ENCODE results near the gene ETV3. TPM values are rescaled to one million over a fixed set of nuclear protein-coding genes. Genes with fewer than 3 reads are reported as not detected.

ETV3 gene
- total RNA-seq, 4 donors from 2014 or later: 3.4 to 28.1 (median 18.1) TPM

GRCh38 chr1:157092831-157093230 is 45.4 kb downstream of the ETV3 start:
- DNase-seq: no peak
- Histone ChIP-seq H3K36me3 (no peaks in the 10 kb centered on the region), H3K27ac (no peak overlapping the region), H3K9me3 (no peaks in the 10 kb centered on the region), H3K27me3 (no peaks in the 10 kb centered on the region), H3K4me1 (peaks cover 0 to 7% (median 0%) of the 10 kb centered on the region in 4 donors), H3K4me3 (no peak overlapping the region)
- 52% methylated on average over 7 of the region's 8 CpGs; no CpG with 5 or more reads in 1 of the 2 donors for WGBS, 2 donors (ENCODE audit: low coverage in 1 of 2)
- no peak for TF ChIP-seq POLR2A (IDR thresholded peaks at IDR 0.05)
- TF ChIP-seq EP300 (IDR thresholded peaks at IDR 0.05; ENCODE audit: low read depth): no peak
- no peak for TF ChIP-seq CTCF (IDR thresholded peaks at IDR 0.05)
- TF ChIP-seq POLR2AphosphoS5 (IDR thresholded peaks at IDR 0.05): no peak
- intact Hi-C loops (cut with DNase I; ENCODE audit: low total_unique reads): no loop called here
- in situ Hi-C loops (cut with MboI; ENCODE audit: low pct_ligation_motif_present in 1 of 4, low pct_unique_long_range_greater_than_20kb in 1 of 4, low sequenced_read_pairs in 3 of 4): loop anchor here in 3 of 4 donors (5.0 to 25.0 kb wide), 4 partner anchors 59 to 394 kb away; no protein-coding TSS in a partner anchor

GRCh38 chr1:157091668-157092273 is 46.4 kb downstream of the ETV3 start:
- Histone ChIP-seq H3K36me3 (no peaks in the 10 kb centered on the region), H3K4me3 (no peak overlapping the region), H3K9me3 (no peaks in the 10 kb centered on the region), H3K27ac (no peak overlapping the region), H3K4me1 (peaks cover 0 to 7% (median 0%) of the 10 kb centered on the region in 4 donors), H3K27me3 (no peaks in the 10 kb centered on the region)
- WGBS, 2 donors (ENCODE audit: low coverage in 1 of 2): 82% methylated on average over 4 of the region's 4 CpGs; no CpG with 5 or more reads in 1 of the 2 donors
- in situ Hi-C loops (cut with MboI; ENCODE audit: low pct_ligation_motif_present in 1 of 4, low pct_unique_long_range_greater_than_20kb in 1 of 4, low sequenced_read_pairs in 3 of 4): loop anchor here in 3 of 4 donors (5.0 to 25.0 kb wide), 4 partner anchors 61 to 396 kb away; no protein-coding TSS in a partner anchor
- intact Hi-C loops (cut with DNase I; ENCODE audit: low total_unique reads): no loop called here
- DNase-seq: no peak
- no peak for TF ChIP-seq CTCF (IDR thresholded peaks at IDR 0.05)
- TF ChIP-seq POLR2AphosphoS5 (IDR thresholded peaks at IDR 0.05): no peak
- no peak for TF ChIP-seq POLR2A (IDR thresholded peaks at IDR 0.05)
- no peak for TF ChIP-seq EP300 (IDR thresholded peaks at IDR 0.05; ENCODE audit: low read depth)

- in situ Hi-C loops (cut with MboI; ENCODE audit: low pct_ligation_motif_present in 1 of 4, low pct_unique_long_range_greater_than_20kb in 1 of 4, low sequenced_read_pairs in 3 of 4): loop anchor here in 3 of 4 donors (5.0 to 25.0 kb wide), 4 partner anchors 61 to 396 kb away; no protein-coding TSS in a partner anchor
- DNase-seq: no peak
- intact Hi-C loops (cut with DNase I; ENCODE audit: low total_unique reads): no loop called here
Observed at GRCh38 chr1:157091186-157091585, 47.0 kb downstream of the ETV3 start.

More at GRCh38 chr1:157091186-157091585, 47.0 kb downstream of the ETV3 start:
- 92% methylated on average over 4 of the region's 4 CpGs; no CpG with 5 or more reads in 1 of the 2 donors for WGBS, 2 donors (ENCODE audit: low coverage in 1 of 2)
- Histone ChIP-seq H3K36me3 (no peaks in the 10 kb centered on the region), H3K27me3 (no peaks in the 10 kb centered on the region), H3K27ac (no peak overlapping the region), H3K4me1 (peaks cover 0 to 7% (median 0%) of the 10 kb centered on the region in 4 donors), H3K9me3 (no peaks in the 10 kb centered on the region), H3K4me3 (no peak overlapping the region)
- no peak for TF ChIP-seq EP300 (IDR thresholded peaks at IDR 0.05; ENCODE audit: low read depth)
- TF ChIP-seq POLR2AphosphoS5 (IDR thresholded peaks at IDR 0.05): no peak
- no peak for TF ChIP-seq CTCF (IDR thresholded peaks at IDR 0.05)
